DMS79 (cell line): ENCODE measurements around the gene CHM.
"Not testable (repeated sequence)": the region's sequence is repeated elsewhere in the genome, so short reads cannot be mapped to it uniquely, and the experiment has no call there.

Experiments
- DNase-seq: peaks from one replicate; lab custom pipeline; 2025; lab: John Stamatoyannopoulos, UW

Gene CHM, protein sequence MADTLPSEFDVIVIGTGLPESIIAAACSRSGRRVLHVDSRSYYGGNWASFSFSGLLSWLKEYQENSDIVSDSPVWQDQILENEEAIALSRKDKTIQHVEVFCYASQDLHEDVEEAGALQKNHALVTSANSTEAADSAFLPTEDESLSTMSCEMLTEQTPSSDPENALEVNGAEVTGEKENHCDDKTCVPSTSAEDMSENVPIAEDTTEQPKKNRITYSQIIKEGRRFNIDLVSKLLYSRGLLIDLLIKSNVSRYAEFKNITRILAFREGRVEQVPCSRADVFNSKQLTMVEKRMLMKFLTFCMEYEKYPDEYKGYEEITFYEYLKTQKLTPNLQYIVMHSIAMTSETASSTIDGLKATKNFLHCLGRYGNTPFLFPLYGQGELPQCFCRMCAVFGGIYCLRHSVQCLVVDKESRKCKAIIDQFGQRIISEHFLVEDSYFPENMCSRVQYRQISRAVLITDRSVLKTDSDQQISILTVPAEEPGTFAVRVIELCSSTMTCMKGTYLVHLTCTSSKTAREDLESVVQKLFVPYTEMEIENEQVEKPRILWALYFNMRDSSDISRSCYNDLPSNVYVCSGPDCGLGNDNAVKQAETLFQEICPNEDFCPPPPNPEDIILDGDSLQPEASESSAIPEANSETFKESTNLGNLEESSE

GRCh38 chrX:86047174-86047935 is at the start of gene CHM:
Gene CHM (minus strand): TSS chrX:86047558. CDS start chrX:86047532, 26 bp downstream.
- DNase-seq, result no peak

DNA sequence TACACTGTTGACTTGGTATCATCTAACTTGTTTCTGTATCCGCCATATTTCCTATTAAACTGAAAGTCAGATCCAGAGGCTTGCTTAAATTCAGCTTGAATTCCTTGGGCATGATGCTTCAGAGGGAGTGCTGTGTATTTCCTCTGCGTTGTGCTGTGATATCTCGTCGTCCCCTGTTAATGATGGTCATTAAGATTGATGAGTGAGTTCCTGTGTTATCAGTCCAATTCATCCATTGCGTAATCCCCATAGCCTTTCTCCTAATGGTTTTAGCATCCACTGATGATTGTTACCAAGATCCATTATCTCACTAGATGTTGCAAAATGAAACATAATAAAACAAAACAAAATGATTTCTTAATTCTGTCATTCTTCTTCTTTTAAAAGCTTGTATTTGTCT is 31.3 kb upstream of the CHM start:
- no peak for DNase-seq

DNA sequence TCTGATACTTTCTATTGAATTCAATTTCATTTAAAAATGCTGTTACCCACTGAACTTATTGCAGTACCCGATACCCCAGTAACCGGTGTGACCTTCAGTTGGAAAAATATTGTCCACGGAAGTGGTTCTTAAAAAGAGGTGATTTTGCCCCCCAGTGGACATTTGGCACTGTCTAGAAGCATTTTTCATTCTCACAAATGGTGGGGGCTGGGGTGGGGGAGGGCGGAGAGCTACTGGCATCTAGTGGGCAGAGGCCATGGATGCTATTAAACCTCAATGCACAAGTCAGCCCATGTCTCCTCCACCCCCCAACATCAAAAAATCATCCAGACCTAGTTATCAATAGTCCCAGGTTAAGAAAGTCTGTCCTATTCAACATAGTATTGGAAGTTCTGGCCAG is 19.6 kb upstream of the CHM start:
- no peak for DNase-seq

GRCh38 chrX:86061407-86061806 is 14.0 kb upstream of the CHM start:
- DNase-seq, result no peak

GRCh38 chrX:86051741-86052140 is 4.4 kb upstream of the CHM start:
- no peak for DNase-seq

DNA sequence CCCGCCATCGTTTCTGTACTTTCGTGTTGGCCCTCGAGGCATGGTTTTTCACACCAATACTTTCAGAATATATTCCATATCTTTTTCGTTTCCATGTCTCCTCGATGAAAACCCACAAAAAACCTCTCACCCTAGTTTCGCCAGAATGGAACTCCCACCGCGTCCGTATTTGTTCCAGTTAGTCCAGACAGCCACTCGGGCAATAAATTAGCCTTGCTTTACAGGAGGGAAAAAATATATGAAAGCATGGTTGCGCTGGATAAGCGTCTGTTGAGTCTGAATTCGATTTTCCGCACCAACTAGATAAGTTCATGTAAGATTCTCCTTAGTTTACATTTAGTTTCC is 550 bp upstream of the CHM start:
- no peak for DNase-seq

- no peak for DNase-seq
These were observed 3.1 kb downstream of the CHM start for GRCh38 chrX:86044216-86044615.

DNA sequence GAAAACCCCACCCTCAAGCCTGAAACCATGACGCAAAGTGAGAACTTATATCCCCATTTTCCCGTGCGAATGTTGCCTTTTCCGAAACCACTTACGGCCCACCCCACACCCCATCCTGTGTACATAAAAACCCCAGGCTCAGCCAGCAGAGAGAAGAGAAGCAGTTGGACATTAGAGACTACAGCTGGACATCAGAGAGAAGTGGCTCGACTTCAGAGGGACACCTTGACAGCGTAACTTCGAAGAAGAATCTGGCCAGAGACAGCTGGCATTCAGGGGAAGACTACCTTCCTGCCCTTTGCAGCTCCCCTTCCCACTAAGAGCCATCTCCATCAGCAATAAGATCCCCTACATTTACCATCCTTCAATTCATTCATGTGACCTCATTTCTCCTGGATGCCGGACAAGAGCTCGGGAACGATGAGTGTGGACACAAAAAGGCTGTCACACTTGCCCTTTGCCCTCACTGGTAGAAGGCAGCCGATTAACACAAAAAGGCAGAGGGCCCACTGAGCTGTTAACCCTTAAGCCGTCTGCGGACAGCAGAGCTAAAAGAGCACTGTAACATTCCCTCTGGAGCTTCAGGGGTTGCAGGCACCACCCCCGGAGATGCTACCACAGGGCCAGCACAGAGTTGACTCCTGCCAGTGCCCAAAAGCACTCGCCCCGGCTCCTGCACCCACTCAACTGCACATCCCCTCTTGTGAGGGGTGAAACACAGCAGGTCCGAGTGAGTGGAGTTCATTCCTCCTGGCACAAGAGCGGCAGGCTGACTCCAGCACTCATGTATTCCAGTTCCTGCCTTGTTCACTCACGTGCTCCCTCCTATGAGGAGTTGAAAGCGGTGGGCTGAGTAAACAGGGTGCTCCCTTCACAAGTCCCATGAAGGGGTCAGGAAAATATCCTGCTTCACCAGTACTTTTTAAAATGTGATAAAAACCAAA is 7.5 kb downstream of the CHM start:
- DNase-seq, result no peak

DNA sequence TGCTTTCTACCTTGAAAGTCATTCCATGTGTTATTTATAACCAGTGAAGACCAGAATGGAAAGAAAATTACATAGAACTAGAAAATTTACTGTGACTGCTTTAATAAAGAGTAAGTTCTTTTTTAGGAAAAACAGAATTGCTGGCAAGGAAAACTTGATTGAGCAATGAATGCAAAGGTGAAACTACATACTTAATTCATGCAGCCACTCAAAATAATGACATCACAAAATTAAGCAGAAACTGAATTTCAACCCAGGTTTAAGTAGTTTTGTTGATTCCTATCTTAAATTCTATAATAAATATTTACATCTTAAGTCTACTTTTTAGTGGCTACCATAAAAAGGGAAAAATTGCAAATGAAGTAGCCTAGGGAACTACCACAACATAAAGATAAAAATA is 14.0 kb downstream of the CHM start:
- no peak for DNase-seq

DNA sequence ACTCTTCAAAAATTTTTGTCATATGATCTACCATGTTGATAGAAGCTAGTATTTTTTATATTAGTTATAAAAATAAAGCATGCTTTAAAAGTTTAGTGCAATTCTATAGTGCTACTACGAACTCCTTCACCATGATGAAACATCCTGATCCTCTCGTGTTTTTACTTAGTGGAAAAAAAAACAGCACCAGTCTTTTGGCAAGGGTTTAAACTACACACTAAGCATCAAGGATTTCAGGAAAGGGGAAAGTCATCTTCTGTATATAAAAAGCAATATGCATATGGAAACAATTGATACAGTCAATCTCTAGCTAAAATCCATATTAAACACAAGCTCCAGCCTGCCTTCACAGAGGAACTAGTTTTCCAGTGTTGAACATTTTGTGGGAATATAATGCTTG is 18.7 kb downstream of the CHM start:
- no peak for DNase-seq

DNA sequence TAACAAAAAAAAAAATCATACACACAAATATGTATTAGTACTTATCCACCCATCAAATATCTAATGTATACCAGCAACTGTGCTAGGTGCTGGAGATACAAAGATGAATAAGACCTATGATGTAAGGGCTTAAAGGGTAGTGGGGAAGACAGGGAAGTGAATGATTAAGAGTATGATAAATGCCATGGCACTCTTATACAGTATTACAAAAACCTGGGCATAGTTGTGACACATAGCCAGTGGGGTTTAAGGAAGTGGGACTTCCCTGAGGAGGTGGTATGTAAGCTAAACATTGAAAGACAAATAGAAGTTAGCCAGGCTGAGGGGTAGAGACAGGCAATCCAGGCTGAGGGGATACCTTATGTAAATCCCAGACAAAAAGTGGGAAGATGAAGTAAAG is 23.5 kb downstream of the CHM start:
- DNase-seq, result no peak

GRCh38 chrX:86021652-86022289 is 25.6 kb downstream of the CHM start:
- no peak for DNase-seq

DNA sequence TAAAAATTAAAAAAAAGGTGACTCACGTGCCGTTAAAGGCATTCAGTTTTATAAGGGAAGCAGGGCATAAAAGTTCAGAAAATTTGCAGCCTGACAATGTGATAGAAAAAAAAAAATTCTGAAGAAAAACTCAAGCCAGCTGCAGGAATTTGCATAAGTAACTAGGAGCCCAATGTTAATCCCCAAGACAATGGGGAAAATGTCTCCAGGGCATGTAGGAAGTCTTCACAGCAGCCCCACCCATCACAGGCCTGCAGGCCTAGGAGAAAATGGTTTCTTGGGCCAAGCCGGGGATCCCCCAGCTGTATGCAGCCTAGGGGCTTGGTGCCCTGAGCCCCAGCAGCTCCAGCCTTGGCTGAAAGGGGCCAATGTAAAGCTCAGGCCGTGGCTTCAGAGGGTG is 31.2 kb downstream of the CHM start:
- no peak for DNase-seq

DNA sequence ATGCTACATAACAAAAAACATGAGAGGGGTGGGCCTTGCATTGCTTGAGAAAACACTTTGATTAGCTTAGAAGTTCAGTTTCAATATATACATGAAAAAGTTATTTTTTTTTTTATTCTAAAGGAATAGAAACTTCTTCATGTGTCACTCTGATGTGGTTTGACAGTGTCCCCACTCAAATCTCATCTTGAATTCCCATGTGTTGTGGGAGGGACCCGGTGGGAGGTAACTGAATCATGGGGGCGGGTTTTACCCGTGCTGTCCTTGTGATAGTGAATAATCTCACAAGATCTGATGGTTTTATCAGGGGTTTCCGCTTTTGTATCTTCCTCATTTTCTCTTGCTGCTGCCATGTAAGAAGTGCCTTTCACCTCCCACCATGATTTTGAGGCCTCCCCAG is 32.4 kb downstream of the CHM start:
- not testable (repeated sequence) for DNase-seq

DNA sequence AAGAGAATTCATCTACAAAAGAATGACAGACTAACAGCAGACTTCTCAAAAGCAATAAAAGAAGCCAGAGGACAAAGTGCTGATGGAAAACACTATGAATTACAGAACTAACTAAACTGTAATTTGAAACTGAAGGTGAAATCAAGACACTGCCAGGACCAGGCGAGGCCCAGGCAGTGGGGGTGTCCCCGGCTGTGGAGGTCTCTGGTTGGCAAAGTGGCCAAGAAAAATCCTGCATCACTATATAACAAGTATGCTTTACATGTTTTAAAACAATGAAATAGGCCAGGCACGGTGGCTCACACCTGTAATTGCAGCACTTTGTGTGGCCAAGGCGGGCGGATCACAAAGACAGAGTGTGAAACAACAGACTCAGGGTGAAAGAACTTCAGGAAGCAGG is 32.9 kb downstream of the CHM start:
- DNase-seq, result no peak

- DNase-seq, result no peak
These were observed 33.6 kb downstream of the CHM start for GRCh38 chrX:86013792-86014191.

DNA sequence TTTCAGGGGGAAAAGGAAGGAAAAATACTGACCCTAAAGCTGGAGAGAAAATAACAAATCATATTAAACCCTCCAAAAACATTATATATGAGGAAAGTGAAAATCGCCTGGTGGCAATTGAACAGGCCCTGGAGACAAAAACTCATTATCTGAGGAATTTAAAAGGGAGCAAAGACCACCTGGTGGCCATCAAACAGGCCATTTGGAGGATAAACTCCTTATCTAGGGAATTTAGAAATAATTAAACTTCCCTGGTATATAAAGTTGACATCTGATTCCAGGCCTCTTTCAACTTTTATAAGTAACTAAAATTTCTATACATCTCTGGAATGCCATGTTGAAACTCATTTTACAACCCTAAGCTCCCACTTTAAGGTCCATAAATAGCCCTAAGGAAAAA is 35.2 kb downstream of the CHM start:
- DNase-seq, result no peak

DNA sequence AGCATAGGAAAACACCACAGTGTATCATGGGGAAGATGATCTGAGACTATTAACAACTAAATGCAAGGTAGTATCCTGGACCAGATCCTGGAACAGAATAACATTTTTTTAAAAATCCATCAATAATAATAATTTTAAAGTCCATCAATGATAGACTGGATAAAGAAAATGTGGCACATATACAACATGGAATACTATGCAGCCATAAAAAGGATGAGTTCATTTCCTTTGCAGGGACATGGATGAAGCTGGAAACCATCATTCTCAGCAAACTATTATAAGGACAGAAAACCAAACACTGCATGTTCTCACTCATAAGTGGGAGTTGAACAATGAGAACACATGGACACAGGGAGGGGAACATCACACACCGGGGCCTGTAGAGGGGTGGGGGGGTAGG is 37.6 kb downstream of the CHM start:
- DNase-seq, result not testable (repeated sequence)

- not testable (repeated sequence) for DNase-seq
These were observed 39.5 kb downstream of the CHM start for GRCh38 chrX:86007891-86008290.

- DNase-seq, result no peak
These were observed 45.1 kb downstream of the CHM start for GRCh38 chrX:86002076-86002896.

- DNase-seq, result no peak
These were observed 48.4 kb downstream of the CHM start for GRCh38 chrX:85998954-85999353.
